Measurements from ENCODE around the gene GOLPH3L. TPM values are rescaled to one million over a fixed set of nuclear protein-coding genes. Genes with fewer than 3 reads are reported as not detected.
"Not testable (repeated sequence)": the region's sequence is repeated elsewhere in the genome, so short reads cannot be mapped to it uniquely, and the experiment has no call there.

The GOLPH3L gene
- total RNA-seq, 1 donor from 2014 or later = 14.5 TPM

GRCh38 chr1:150663321-150663720 is 33.6 kb downstream of the GOLPH3L start:
- no peaks in the 10 kb centered on the region for H3K9me3 Mint-ChIP-seq (ENCODE audit: unreplicated experiment)
- H3K4me3 Mint-ChIP-seq (ENCODE audit: unreplicated experiment) = no peak overlapping the region
- H3K4me1 Mint-ChIP-seq (ENCODE audit: low read depth, unreplicated experiment) = no peaks in the 10 kb centered on the region
- no peak for DNase-seq
- peaks cover 2% of the 10 kb centered on the region for H3K27me3 Mint-ChIP-seq (ENCODE audit: unreplicated experiment)
- no peak overlapping the region for H3K27ac Mint-ChIP-seq (ENCODE audit: unreplicated experiment)
- TF ChIP-seq, protein P1, sequence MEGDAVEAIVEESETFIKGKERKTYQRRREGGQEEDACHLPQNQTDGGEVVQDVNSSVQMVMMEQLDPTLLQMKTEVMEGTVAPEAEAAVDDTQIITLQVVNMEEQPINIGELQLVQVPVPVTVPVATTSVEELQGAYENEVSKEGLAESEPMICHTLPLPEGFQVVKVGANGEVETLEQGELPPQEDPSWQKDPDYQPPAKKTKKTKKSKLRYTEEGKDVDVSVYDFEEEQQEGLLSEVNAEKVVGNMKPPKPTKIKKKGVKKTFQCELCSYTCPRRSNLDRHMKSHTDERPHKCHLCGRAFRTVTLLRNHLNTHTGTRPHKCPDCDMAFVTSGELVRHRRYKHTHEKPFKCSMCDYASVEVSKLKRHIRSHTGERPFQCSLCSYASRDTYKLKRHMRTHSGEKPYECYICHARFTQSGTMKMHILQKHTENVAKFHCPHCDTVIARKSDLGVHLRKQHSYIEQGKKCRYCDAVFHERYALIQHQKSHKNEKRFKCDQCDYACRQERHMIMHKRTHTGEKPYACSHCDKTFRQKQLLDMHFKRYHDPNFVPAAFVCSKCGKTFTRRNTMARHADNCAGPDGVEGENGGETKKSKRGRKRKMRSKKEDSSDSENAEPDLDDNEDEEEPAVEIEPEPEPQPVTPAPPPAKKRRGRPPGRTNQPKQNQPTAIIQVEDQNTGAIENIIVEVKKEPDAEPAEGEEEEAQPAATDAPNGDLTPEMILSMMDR (IDR thresholded peaks at IDR 0.05; ENCODE audit: partially characterized antibody, unreplicated experiment) = no peak
- H3K36me3 Mint-ChIP-seq (ENCODE audit: unreplicated experiment) = peaks cover 5% of the 10 kb centered on the region

DNA sequence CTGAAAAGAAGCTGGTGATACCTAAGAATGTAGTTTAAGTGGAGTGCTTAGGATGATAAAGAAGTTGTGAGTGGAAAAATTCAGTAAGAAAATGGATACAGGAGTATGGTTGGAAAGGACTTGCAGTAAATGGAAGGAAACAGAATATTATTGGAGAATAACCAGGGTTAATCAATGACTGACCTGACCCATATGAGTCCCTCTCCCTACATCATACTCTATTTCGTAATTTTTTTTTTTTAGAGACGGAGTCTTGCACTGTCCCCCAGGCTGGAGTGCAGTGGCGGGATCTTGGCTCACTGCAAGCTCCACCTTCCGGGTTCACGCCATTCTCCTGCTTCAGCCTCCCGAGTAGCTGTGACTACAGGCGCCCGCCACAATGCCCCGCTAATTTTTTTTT is 34.1 kb downstream of the GOLPH3L start:
- no peaks in the 10 kb centered on the region for H3K4me1 Mint-ChIP-seq (ENCODE audit: low read depth, unreplicated experiment)
- peaks cover 5% of the 10 kb centered on the region for H3K36me3 Mint-ChIP-seq (ENCODE audit: unreplicated experiment)
- no peak for DNase-seq
- no peak overlapping the region for H3K4me3 Mint-ChIP-seq (ENCODE audit: unreplicated experiment)
- peaks cover 2% of the 10 kb centered on the region for H3K27me3 Mint-ChIP-seq (ENCODE audit: unreplicated experiment)
- H3K27ac Mint-ChIP-seq (ENCODE audit: unreplicated experiment) = no peak overlapping the region
- no peaks in the 10 kb centered on the region for H3K9me3 Mint-ChIP-seq (ENCODE audit: unreplicated experiment)
- TF ChIP-seq, protein P1 (IDR thresholded peaks at IDR 0.05; ENCODE audit: partially characterized antibody, unreplicated experiment) = no peak

- H3K27me3 Mint-ChIP-seq (ENCODE audit: unreplicated experiment) = peaks cover 2% of the 10 kb centered on the region
- no peaks in the 10 kb centered on the region for H3K4me1 Mint-ChIP-seq (ENCODE audit: low read depth, unreplicated experiment)
- no peak for DNase-seq
- H3K27ac Mint-ChIP-seq (ENCODE audit: unreplicated experiment) = no peak overlapping the region
- no peaks in the 10 kb centered on the region for H3K9me3 Mint-ChIP-seq (ENCODE audit: unreplicated experiment)
- H3K36me3 Mint-ChIP-seq (ENCODE audit: unreplicated experiment) = peaks cover 5% of the 10 kb centered on the region
- TF ChIP-seq, protein P1 (IDR thresholded peaks at IDR 0.05; ENCODE audit: partially characterized antibody, unreplicated experiment) = no peak
- H3K4me3 Mint-ChIP-seq (ENCODE audit: unreplicated experiment) = no peak overlapping the region
Observed at GRCh38 chr1:150661156-150661555, 35.8 kb downstream of the GOLPH3L start.

DNA sequence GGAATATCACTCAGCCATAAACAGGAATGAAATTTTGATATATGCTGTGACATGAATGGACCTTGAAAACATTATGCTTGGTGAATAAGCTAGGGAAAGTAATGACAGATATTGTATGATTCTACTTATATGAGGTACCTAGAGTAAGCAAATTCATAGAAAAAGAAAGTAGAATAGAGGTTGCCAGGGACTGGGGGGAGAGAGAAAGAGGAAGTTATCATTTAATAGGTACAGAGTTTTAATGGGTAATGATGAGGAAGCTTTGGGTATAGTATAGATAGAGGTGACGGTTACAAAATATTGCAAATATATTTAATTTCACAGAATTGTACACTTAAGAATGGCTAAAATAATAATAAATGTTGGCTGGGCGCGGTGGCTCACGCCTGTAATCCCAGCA is 36.4 kb downstream of the GOLPH3L start:
- TF ChIP-seq, protein P1 (IDR thresholded peaks at IDR 0.05; ENCODE audit: partially characterized antibody, unreplicated experiment) = no peak
- no peak overlapping the region for H3K4me3 Mint-ChIP-seq (ENCODE audit: unreplicated experiment)

DNA sequence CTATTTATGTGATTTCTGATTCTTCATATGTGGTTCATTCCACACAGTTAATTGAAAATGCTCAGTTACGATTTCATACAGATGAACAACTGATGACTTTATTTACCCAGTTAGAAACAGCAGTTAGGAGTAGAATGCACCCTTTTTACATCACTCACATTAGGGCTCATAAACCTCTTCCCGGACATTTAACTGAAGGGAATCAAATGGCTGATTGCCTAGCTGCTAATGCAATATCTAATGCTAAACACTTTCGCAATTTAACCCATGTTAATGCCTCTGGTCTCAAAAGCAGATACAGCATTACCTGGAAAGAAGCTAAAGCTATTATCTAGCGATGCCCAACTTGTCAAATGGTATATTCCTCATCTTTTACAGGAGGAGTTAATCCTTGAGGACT is 39.9 kb downstream of the GOLPH3L start:
- H3K4me3 Mint-ChIP-seq (ENCODE audit: unreplicated experiment); DNase-seq; H3K36me3 Mint-ChIP-seq (ENCODE audit: unreplicated experiment); H3K27me3 Mint-ChIP-seq (ENCODE audit: unreplicated experiment); H3K27ac Mint-ChIP-seq (ENCODE audit: unreplicated experiment); H3K4me1 Mint-ChIP-seq (ENCODE audit: low read depth, unreplicated experiment); H3K9me3 Mint-ChIP-seq (ENCODE audit: unreplicated experiment): not testable (repeated sequence)

More for the DNA sequence above, 36.4 kb downstream of the GOLPH3L start:
- Mint-ChIP-seq H3K9me3 (ENCODE audit: unreplicated experiment) (no peaks in the 10 kb centered on the region), H3K27ac (ENCODE audit: unreplicated experiment) (no peak overlapping the region), H3K36me3 (ENCODE audit: unreplicated experiment) (peaks cover 5% of the 10 kb centered on the region), H3K4me1 (ENCODE audit: low read depth, unreplicated experiment) (no peaks in the 10 kb centered on the region), H3K27me3 (ENCODE audit: unreplicated experiment) (peaks cover 2% of the 10 kb centered on the region)
- no peak for DNase-seq

DNA sequence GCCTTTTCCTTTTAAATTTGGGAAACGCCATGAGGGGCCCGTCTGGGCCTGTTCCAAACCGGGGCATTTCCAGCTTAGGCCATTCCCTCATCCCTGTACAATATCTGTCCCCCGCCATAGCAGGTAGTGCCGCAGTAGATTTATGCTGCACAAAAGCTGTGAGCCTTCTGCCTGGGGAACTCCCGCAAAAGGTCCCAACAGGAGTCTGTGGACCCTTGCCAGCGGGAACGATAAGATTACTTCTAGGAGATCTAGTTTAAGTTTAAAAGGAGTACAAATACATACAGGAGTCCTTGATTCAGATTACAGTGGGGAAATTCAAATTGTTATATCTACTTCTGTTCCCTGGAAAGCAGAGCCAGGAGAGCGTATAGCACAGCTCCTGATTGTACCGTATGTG is 42.3 kb downstream of the GOLPH3L start:
- H3K27me3 Mint-ChIP-seq (ENCODE audit: unreplicated experiment); H3K4me3 Mint-ChIP-seq (ENCODE audit: unreplicated experiment); H3K4me1 Mint-ChIP-seq (ENCODE audit: low read depth, unreplicated experiment): not testable (repeated sequence)

More for the DNA sequence above, 42.3 kb downstream of the GOLPH3L start:
- not testable (repeated sequence) for H3K9me3 Mint-ChIP-seq (ENCODE audit: unreplicated experiment); DNase-seq; H3K36me3 Mint-ChIP-seq (ENCODE audit: unreplicated experiment); H3K27ac Mint-ChIP-seq (ENCODE audit: unreplicated experiment)

Data from glutamatergic neuron (in vitro differentiated cells).